HepG2 (cell line): ENCODE data around the gene ATP7B. TPM values are rescaled to one million over a fixed set of nuclear protein-coding genes. Genes with fewer than 3 reads are reported as not detected.

Experiments used
- polyA plus RNA-seq, 8 experiments: library from polyadenylated mRNA; depleted of rRNA in 3 of 8; stranded (reverse) in 7 of 8; unstranded in 1 of 8; fragments of >200 nt; fragmentation: Illumina TruSeq in 4 of 8; extraction: Trizol in 4 of 8; gene quantifications; 2 replicates each; pipeline versions ENCODE4 v1.2.1 to v1.2.3, GENCODE V29; 2011 to 2016; ENCODE audit warnings: low read depth in 4 of 8, missing spikeins in 1 of 8, mixed read lengths in 1 of 8; ENCODE audit not compliant: insufficient read depth in 1 of 8
- total RNA-seq, 5 experiments: library from RNA; depleted of rRNA; stranded (reverse); fragments of >200 nt; fragmentation: Illumina TruSeq; extraction: Trizol; gene quantifications; 2 replicates each; pipeline ENCODE4 v1.2.3, GENCODE V29; 2016; ENCODE audit warnings: low read depth in 1 of 5

ATP7B gene
- total and polyA plus RNA-seq, 2 of the 13 experiments (the other 11 are each of a cell fraction or from before 2014, with no cell fraction given) = 31.8 to 57.4 TPM

Other genes with a start within 250 kb of the ATP7B start
- 4.8 and 7.2 TPM in 2 replicates for gene DHRS12, start 207.3 kb downstream of the ATP7B start, total RNA-seq (2016; rRNA removed; fragmentation: Illumina TruSeq; extraction: Trizol)
- 8.4 and 12.7 TPM in 2 replicates for gene DHRS12, start 207.3 kb downstream of the ATP7B start, polyA plus RNA-seq (2011; rRNA removed)
- gene TMEM272, start 166.3 kb downstream of the ATP7B start, total RNA-seq (2016; rRNA removed; fragmentation: Illumina TruSeq; extraction: Trizol) = 0.18 and 0.62 TPM in 2 replicates
- 0.37 and 0.52 TPM in 2 replicates for gene TMEM272, start 166.3 kb downstream of the ATP7B start, polyA plus RNA-seq (2011; rRNA removed)
- 0.13 TPM in 1 of 2 replicates, not detected in the other for gene CCDC70, start 149.5 kb downstream of the ATP7B start, total RNA-seq (2016; rRNA removed; fragmentation: Illumina TruSeq; extraction: Trizol)
- not detected in 2 replicates for gene CCDC70, start 149.5 kb downstream of the ATP7B start, polyA plus RNA-seq (2011; rRNA removed)
- 25.4 and 27.9 TPM in 2 replicates for gene ALG11, start 948 bp upstream of the ATP7B start, total RNA-seq (2016; rRNA removed; fragmentation: Illumina TruSeq; extraction: Trizol)
- gene ALG11, start 948 bp upstream of the ATP7B start, polyA plus RNA-seq (2011; rRNA removed) = 12.0 and 14.7 TPM in 2 replicates
- gene UTP14C, start 13.2 kb upstream of the ATP7B start, total RNA-seq (2016; rRNA removed; fragmentation: Illumina TruSeq; extraction: Trizol) = 11.0 and 12.2 TPM in 2 replicates
- 7.0 and 8.8 TPM in 2 replicates for gene UTP14C, start 13.2 kb upstream of the ATP7B start, polyA plus RNA-seq (2011; rRNA removed)
- gene NEK5, start 117.6 kb upstream of the ATP7B start, total RNA-seq (2016; rRNA removed; fragmentation: Illumina TruSeq; extraction: Trizol) = 0.21 and 0.22 TPM in 2 replicates
- 0.09 and 0.12 TPM in 2 replicates for gene NEK5, start 117.6 kb upstream of the ATP7B start, polyA plus RNA-seq (2011; rRNA removed)
- gene NEK3, start 148.1 kb upstream of the ATP7B start, total RNA-seq (2016; rRNA removed; fragmentation: Illumina TruSeq; extraction: Trizol) = 36.7 and 44.9 TPM in 2 replicates
- 47.6 and 68.2 TPM in 2 replicates for gene NEK3, start 148.1 kb upstream of the ATP7B start, polyA plus RNA-seq (2011; rRNA removed)